GM23338 (cell line): ENCODE results near the gene TBC1D21. TPM values are rescaled to one million over a fixed set of nuclear protein-coding genes. Genes with fewer than 3 reads are reported as not detected.

ENCODE experiments used
- ATAC-seq: fragments of 200-7000 bp; cut with Tn5 transposase; 3 replicates; pipeline ENCODE4 v1.9.1; 2020
- DNase-seq: peaks from one replicate; pipeline ENCODE4 v3.0.0-alpha.2; 2015; ENCODE audit warnings: low spot score
- H2AFZ ChIP-seq: fragments of 200-600 bp; sonication (generic); 2 replicates; pipeline ENCODE4 v1.8.0; 2016; ENCODE audit warnings: antibody characterized with exemption, mild to moderate bottlenecking, moderate library complexity
- H3F3A ChIP-seq: fragments of 200-600 bp; sonication (generic); replicated peaks from 2 replicates; pipeline ENCODE4 v1.8.0; 2017; ENCODE audit warnings: antibody characterized with exemption, mixed run types, low read depth
- H3K27ac ChIP-seq: fragments of 200-600 bp; sonication (generic); 2 replicates; pipeline ENCODE4 v1.6.1; 2016; ENCODE audit warnings: low read depth
- H3K27me3 ChIP-seq: fragments of 200-600 bp; sonication (generic); 2 replicates; pipeline ENCODE4 v1.8.0; 2016; ENCODE audit warnings: mild to moderate bottlenecking, mixed run types, moderate library complexity; ENCODE audit not compliant: insufficient read depth
- H3K36me3 ChIP-seq: fragments of 200-600 bp; sonication (generic); 2 replicates; pipeline ENCODE4 v1.8.0; 2016; ENCODE audit warnings: mild to moderate bottlenecking; ENCODE audit not compliant: insufficient read depth
- H3K4me1 ChIP-seq: fragments of 200-600 bp; sonication (generic); 2 replicates; pipeline ENCODE4 v1.8.0; 2016; ENCODE audit warnings: mild to moderate bottlenecking, moderate library complexity; ENCODE audit not compliant: insufficient read depth
- H3K4me2 ChIP-seq: fragments of 200-600 bp; sonication (generic); 2 replicates; pipeline ENCODE4 v1.7.1; 2017; ENCODE audit warnings: mixed run types
- H3K4me3 ChIP-seq: fragments of 200-600 bp; sonication (generic); 2 replicates; pipeline ENCODE4 v1.6.1; 2016; ENCODE audit warnings: mixed run types
- H3K79me2 ChIP-seq: fragments of 200-600 bp; sonication (generic); replicated peaks from 2 replicates; pipeline ENCODE4 v1.8.0; 2017; ENCODE audit warnings: mild to moderate bottlenecking; ENCODE audit not compliant: insufficient read depth
- H3K9me2 ChIP-seq: fragments of 200-600 bp; sonication (generic); 2 replicates; pipeline ENCODE4 v1.8.0; 2017; ENCODE audit not compliant: insufficient read depth
- H4K20me1 ChIP-seq: fragments of 200-600 bp; sonication (generic); replicated peaks from 2 replicates; pipeline ENCODE4 v1.8.0; 2017; ENCODE audit warnings: mild to moderate bottlenecking; ENCODE audit not compliant: insufficient read depth
- H3K27ac Mint-ChIP-seq: 2 replicates; pipeline ENCODE4 v1.8.0; 2020; ENCODE audit warnings: inconsistent platforms, mild to moderate bottlenecking, moderate library complexity, mixed read lengths
- H3K27me3 Mint-ChIP-seq: 3 replicates; pipeline ENCODE4 v1.8.0; 2022; ENCODE audit warnings: low read depth, mild to moderate bottlenecking, moderate library complexity, mixed read lengths, inconsistent platforms; ENCODE audit not compliant: insufficient read depth, poor library complexity
- H3K36me3 Mint-ChIP-seq: 3 replicates; pipeline ENCODE4 v1.8.0; 2021; ENCODE audit warnings: low read depth, mild to moderate bottlenecking, inconsistent platforms, moderate library complexity, mixed read lengths
- H3K4me1 Mint-ChIP-seq: 3 replicates; pipeline ENCODE4 v1.8.0; 2020; ENCODE audit warnings: mild to moderate bottlenecking, inconsistent platforms, mixed read lengths
- H3K4me3 Mint-ChIP-seq: 3 replicates; pipeline ENCODE4 v1.8.0; 2021; ENCODE audit warnings: moderate library complexity, mild to moderate bottlenecking, inconsistent platforms, mixed read lengths
- H3K9me3 Mint-ChIP-seq: 3 replicates; pipeline ENCODE4 v1.8.0; 2020; ENCODE audit warnings: moderate library complexity, mild to moderate bottlenecking, inconsistent platforms, mixed read lengths
- CTCF ChIP-seq, 2 experiments: fragments of 200-600 bp in 1 of 2; sonication (generic) in 1 of 2; conservative IDR thresholded peaks; 2 replicates each; pipeline versions ENCODE4 v1.5.1 to v1.6.1; 2016 to 2017; ENCODE audit warnings: antibody characterized with exemption in 2 of 2, low read depth in 2 of 2, mild to moderate bottlenecking in 2 of 2, moderate library complexity in 1 of 2
- EZH2 ChIP-seq: fragments of 200-600 bp; sonication (generic); IDR thresholded peaks from one replicate; pipeline ENCODE4 v1.8.0; 2017; ENCODE audit warnings: antibody characterized with exemption, mild to moderate bottlenecking, low read depth; ENCODE audit not compliant: unreplicated experiment
- EZH2phosphoT487 ChIP-seq: fragments of 200-600 bp; sonication (generic); IDR thresholded peaks from one replicate; pipeline ENCODE4 v1.8.1; 2018; ENCODE audit warnings: antibody characterized with exemption; ENCODE audit not compliant: unreplicated experiment
- STAT1 ChIP-seq: IDR thresholded peaks from one replicate; pipeline ENCODE4 v1.6.1; 2016; ENCODE audit warnings: antibody characterized with exemption; ENCODE audit not compliant: unreplicated experiment
- ZNF114 ChIP-seq: fragments of 250-450 bp; sonication (Bioruptor Pico); IDR thresholded peaks from 2 replicates; pipeline ENCODE4 v1.5.0; 2020; ENCODE audit warnings: mild to moderate bottlenecking, moderate library complexity
- ZNF462 ChIP-seq: fragments of 250-450 bp; sonication (Bioruptor Pico); IDR thresholded peaks from 2 replicates; pipeline ENCODE4 v1.5.0; 2020; ENCODE audit warnings: mild to moderate bottlenecking, moderate library complexity
- polyA plus RNA-seq: library from polyadenylated mRNA; unstranded; fragments of >200 nt; fragmentation: Nextera tagmentation; extraction: Ambion mirVana; gene quantifications from 2 replicates; pipeline ENCODE4 v1.2.1, GENCODE V29; 2016
- total RNA-seq: library from RNA; depleted of rRNA; stranded (reverse); fragments of >200 nt; shearing (Covaris generic); gene quantifications from 2 replicates; pipeline ENCODE4 v1.2.3, GENCODE V29; 2014

The TBC1D21 gene
- total and polyA plus RNA-seq, 2 experiments from 2014 or later: not detected

DNA sequence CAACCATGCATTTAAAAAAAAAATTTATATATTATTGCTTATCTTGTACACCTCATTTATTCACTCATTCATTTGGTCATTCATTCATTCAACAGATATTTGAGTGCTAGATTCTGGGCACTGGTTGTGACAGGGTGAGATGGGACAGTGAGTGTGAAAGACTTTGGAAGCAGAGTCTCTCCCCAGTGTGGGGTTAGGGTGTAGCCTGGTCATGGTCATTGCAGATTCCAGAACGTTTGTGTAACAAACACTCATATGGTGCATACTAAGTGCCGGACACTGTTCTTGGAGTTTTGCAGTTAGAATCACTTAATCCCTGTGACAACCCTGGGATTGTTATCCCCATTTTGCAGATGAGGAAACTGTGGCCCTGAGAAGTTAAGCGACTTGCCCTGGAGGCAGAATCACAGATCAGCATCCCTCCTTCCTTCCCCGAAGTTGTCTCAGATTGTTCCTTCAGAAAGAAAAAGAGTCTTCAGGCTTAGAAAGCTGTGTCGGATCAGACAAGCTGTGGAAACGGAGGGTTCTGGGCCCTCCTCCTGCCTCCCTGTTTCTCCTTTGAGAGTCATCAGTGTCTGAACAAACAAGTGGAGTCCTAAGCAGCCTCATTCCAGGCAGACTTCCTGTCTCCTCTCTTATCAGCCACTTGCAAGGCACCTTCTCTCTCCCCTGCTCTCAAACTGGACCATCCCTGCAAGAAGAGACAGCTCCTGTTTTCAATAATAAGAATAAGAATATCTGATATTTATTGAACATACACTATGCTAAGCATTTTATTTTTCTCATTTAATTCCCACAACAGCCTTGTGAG is 59.2 kb downstream of the TBC1D21 start:
- Mint-ChIP-seq H3K36me3 (no peaks in the 10 kb centered on the region), H3K4me1 (peaks cover 33% of the 10 kb centered on the region), H3K9me3 (no peaks in the 10 kb centered on the region), H3K27ac (no peak overlapping the region; the same call in 1 of the 2 replicates), H3K4me3 (no peak overlapping the region), H3K27me3 (peaks cover 20% of the 10 kb centered on the region)
- ATAC-seq (no peak), DNase-seq (no peak)
- Histone ChIP-seq H3F3A (no peaks in the 10 kb centered on the region), H3K4me1 (peaks cover 4% of the 10 kb centered on the region; the same call in 1 of the 2 replicates), H3K27me3 (peaks cover 11% of the 10 kb centered on the region; the same call in 1 of the 2 replicates), H3K9me2 (no peaks in the 10 kb centered on the region), H4K20me1 (no peaks in the 10 kb centered on the region), H3K79me2 (no peaks in the 10 kb centered on the region), H3K36me3 (no peaks in the 10 kb centered on the region), H2AFZ (no peak overlapping the region), H3K27ac (no peak overlapping the region), H3K4me3 (no peak overlapping the region), H3K4me2 (no peak overlapping the region)
- TF ChIP-seq STAT1: no peak

- no peaks in the 10 kb centered on the region for H3K9me2 ChIP-seq
- no peak overlapping the region for H3K4me3 Mint-ChIP-seq
- H3K36me3 Mint-ChIP-seq: no peaks in the 10 kb centered on the region
- no peak overlapping the region for H3K4me3 ChIP-seq
- no peaks in the 10 kb centered on the region for H3K36me3 ChIP-seq
- DNase-seq (no peak), ATAC-seq (no peak)
- no peak overlapping the region for H3K4me2 ChIP-seq
- no peaks in the 10 kb centered on the region for H4K20me1 ChIP-seq
- no peaks in the 10 kb centered on the region; the same call in 1 of the 2 replicates for H3K4me1 ChIP-seq
- H3K27ac ChIP-seq: no peak overlapping the region
- no peaks in the 10 kb centered on the region for H3K79me2 ChIP-seq
- H3K4me1 Mint-ChIP-seq: peaks cover 22% of the 10 kb centered on the region
- H3K27ac Mint-ChIP-seq: no peak overlapping the region
- H3K9me3 Mint-ChIP-seq: no peaks in the 10 kb centered on the region
- H3F3A ChIP-seq: no peaks in the 10 kb centered on the region
- no peak overlapping the region for H2AFZ ChIP-seq
- no peaks in the 10 kb centered on the region for H3K27me3 ChIP-seq
- peaks cover 12% of the 10 kb centered on the region for H3K27me3 Mint-ChIP-seq
- TF ChIP-seq ZNF114 (CRISPR knock-in tag): no peak
- no peak for TF ChIP-seq CTCF (conservative IDR thresholded peaks at IDR 0.05; ENCODE audit: low read depth in 2 of 2)
- TF ChIP-seq ZNF462: no peak
- no peak for TF ChIP-seq EZH2
- TF ChIP-seq EZH2phosphoT487: no peak
Measured at GRCh38 chr15:73934281-73934680, 60.9 kb downstream of the TBC1D21 start.
